GM18498 (cell line): Measurements from ENCODE around the gene NUMA1.

Source experiments
- ATAC-seq: cut with Tn5 transposase; IDR thresholded peaks from one replicate; pipeline ENCODE4 v1.9.1; 2021; ENCODE audit warnings: mild to moderate bottlenecking, moderate library complexity; ENCODE audit not compliant: unreplicated experiment

NUMA1 gene

DNA sequence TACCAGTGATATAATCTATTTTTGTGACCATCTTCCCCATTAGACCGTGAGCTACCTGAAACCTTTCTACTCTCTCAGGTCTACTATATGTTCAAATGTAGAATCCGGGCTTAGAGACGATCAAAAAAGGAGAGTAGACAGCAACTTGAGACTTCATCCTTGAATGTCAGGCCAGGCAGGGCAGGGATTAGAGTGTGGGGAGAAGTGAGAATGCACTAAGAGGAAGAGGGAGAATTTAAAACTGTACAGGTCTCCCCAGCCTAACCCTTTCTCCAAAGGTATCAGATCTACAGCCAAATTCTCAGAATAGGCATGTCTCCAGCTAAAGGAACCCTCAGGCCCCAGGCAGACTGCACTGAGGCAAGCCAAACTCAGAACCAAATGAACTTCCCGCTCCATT, 21.8 kb upstream of the NUMA1 start:
- no peak for ATAC-seq

DNA sequence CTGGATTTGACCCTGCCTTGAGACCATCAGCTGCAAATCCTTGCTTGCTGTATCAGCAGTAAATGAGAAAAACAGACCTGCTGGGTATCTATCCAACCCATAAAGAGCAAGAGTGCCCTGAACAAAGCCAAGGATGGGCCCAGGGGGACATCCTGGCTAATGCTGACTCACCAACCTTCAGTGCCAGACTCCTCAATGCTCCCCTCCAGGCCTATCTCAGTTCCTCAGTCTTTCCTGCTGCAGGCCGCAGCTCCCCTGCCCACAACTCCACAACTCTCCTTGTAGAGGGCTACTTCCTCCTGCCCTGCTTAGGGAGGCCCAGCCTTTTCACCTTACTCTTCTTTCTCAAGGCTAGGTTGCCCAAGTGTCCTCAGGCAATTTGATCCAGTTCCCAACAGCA, 20.1 kb upstream of the NUMA1 start:
- no peak for ATAC-seq

DNA sequence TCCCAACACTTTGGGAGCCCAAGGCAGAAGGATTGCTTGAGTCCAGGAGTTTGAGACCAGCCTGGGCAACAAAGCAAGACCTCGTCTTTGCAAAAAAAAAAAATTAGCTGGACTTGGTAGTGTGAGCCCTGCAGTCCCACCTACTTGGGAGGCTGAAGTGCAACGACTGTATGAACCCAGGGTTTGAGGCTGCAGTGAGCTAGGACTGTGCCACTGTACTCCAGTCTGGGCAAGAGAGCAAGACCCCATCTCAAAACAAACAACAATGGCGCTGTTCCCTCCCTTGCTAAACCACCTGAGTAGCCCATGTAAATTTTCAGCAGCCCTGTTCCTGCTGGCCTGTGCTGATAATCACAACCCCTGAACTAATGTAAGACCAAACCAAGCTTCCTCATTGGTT, 19.7 kb upstream of the NUMA1 start:
- ATAC-seq, result no peak

DNA sequence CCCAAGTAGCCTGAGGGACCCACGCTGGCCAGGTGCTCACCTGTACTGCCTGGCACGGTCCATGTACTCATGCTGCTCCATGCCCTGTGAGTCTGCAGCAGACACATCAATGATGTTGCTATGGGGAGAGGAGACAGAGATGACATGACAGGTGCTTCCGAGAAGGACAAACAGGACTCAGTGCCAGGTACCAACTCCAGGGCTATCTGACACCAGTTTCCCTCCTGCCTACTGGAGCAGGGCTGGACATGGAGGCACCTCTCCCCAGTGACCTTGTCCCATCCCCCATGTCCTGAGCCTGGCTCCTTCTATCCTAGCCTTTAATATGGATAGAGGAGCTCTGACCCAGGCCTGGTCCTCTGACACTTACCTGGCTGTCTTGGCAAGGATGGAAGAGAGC, 18.4 kb upstream of the NUMA1 start:
- ATAC-seq, result no peak

DNA sequence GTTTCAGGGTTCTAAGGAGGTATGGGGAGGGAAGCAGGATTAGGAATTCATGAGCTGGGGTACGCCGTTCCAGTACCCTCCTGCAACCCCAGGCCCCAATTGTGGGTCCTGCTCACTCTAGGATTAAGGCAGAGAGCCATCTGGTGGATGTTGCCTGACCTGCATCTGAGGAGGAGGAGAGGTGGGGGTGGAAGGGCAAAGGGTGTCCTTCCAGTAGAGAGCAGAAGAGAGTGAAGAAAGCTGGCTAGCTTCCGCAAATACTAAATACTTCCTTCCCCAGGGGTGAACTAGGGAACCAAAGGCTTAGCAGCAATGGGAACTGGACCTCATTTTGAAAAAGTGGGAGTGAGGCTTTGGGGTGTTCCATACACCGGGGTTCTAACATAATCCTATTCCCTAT, 10.9 kb upstream of the NUMA1 start:
- ATAC-seq, result no peak

DNA sequence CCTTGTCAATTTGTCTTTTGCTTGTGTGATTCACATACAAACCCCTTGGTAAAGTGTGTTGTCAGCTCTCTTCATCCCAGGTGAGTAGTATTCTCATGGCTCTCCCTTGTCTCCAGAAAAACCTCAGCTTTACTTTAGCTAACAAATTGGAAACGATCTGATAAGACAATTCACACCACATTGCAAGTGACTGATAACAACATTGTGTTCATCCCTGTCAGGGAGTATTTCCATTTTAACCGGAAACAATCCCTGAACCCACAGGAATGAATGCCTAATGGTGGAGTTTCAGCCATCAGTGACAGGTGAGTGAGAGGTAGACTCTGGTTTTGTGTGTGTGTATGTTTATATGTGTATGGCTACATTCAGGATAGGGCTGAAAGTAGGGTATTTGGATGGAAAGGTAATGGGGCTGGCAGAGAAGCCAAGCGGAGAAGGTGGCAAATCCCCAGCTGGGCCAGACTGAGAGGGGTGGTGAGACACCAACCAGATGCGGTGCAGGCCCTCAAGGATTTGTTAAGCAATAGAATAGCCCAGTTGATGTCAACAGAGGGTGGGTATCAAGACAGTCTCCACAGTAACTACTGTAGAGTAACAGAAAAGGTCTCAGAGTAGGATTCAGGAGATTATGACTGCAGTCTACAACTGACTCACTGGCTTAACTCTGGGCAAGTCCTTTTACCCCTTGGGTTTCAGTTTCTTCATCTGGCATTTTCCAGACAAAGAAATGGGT, 7.9 kb upstream of the NUMA1 start:
- ATAC-seq, result no peak

DNA sequence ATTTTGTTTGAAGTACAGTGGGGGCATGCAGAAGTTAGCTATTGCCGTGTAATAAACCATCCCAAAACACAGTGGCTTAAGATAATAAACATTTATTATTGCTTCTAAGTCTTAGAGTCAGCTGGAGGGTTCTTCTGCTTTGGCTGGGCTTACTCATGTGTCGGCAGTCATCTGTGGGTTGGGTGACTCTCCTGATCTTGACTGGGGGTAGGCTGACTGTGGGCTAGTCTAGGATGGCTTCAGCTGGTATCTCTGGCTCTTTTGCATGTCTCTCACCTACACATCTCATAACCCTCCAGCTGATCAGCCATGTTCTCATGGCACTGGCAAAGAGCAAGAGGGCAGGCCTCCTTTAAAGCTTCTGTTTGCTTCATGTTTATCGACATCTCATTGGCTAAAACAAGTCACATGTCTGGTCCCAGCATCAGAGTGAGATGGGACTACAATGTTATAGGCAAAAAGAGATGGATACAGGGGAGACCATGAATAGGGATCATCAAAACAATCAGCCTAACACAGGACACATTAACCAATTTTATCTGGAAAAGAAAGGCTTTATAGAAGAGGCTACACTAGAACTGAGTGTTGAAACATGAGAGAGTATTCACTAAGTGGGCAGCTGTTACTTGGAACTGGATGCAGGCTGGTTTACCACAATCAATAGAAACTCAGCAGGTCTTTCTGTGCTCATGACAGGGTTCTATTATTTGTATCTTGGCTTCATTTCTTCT, 5.4 kb upstream of the NUMA1 start:
- ATAC-seq, result no peak

DNA sequence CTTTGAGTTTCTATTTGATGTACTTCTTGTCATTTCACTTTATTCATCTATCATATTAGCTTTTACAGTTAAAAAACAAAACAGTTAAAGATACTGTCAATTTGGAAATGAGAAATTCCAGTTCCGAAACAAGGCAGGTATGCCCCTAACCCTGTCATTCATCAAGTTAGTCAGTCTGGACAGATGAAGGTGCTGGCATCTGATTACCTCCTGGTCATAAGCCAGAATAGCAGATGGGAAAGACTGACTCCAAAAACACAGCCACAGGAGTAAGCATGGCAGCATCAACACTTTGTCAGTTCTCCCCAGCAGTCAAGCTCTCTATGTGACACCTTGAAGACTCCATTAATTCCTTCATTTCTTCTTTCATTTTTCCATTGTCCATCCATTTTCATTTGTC, 4.6 kb upstream of the NUMA1 start:
- no peak for ATAC-seq

DNA sequence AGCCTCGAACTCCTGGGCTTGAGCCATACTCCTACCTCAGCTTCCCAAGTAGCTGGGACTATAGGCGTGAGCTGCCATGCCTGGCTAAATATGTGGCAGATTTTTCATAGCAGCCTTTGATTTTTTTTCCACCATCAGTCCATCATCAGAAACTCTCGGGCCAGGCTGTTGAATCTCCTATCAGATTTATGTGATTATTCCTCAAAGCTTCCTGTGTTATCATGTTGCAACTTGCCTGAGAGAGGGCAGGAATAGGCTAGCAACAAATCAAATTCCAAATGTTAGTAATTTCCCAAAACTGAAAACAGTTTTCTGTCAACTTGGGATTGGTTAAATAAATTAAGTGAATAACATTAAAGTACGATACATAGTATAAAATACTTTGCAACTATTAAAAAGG, 3.7 kb upstream of the NUMA1 start:
- ATAC-seq, result no peak

DNA sequence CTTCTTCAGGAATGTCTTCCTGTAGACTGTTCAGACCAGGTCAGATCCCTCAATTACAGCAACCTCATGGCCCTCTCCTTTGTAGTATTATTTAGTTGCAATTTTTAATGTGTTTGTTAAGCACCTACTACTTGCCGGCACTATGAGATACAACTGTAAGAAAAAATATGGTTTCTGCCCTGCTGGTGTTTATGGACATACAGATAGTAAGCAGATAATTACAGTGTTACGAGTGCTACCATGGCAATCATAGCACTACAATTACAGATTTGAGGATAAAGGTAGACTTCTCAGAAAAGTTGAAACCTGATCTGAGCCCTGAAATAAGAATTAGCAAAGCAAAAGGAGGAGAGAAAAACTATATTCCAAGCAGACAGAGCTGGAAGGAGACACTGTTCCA, 3.1 kb upstream of the NUMA1 start:
- ATAC-seq, result no peak

DNA sequence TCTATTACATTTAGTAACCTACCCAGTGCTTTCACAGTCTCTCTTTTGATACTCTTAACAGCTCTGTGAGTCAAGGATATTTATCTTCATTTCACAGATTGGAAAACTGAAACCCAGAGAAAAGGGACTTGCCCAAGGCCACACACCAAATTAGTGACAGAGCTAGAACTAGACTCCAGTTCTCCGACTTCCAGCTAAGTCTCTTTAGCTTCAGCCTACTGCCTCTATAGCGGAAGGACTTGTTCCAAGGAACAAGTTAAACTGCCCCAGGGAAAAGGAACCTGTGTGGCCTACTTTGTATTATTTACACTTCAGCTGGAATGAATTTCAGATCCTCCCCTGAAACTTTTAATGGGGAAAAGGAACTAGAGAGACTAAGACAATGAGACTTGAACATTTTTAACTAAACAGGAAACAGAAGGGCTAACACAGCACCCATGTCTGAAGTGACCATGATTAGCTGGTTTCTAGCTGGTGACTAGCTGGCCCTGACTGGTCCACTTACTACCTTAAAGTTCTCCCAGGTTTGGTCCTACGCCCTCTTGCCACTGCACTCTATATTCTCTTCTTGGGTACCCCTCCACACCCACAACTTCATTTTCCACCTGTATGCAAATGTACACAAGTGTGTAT, 1.6 kb upstream of the NUMA1 start:
- no peak for ATAC-seq

DNA sequence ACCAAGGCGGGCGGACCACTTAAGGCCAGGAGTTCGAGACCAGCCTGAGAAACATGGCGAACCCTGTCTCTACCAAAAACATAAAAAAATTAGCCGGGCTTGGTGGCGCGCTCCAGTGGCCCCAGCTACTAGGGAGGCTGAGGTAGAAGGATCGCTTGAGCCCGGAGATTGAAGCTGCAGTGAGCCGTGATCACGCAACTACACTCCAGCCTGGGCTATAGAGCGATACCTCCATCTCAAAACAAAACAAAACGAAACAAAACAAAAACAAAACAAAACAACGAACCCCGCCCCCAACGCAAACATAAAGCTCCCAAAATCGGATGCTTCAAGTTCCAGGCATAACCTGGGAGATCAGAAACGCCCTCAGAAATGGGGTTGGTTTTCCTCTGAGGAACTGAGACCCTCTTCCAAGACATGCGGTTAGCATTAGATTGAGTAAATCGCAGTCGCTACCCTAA, 872 bp upstream of the NUMA1 start:
- no peak for ATAC-seq

DNA sequence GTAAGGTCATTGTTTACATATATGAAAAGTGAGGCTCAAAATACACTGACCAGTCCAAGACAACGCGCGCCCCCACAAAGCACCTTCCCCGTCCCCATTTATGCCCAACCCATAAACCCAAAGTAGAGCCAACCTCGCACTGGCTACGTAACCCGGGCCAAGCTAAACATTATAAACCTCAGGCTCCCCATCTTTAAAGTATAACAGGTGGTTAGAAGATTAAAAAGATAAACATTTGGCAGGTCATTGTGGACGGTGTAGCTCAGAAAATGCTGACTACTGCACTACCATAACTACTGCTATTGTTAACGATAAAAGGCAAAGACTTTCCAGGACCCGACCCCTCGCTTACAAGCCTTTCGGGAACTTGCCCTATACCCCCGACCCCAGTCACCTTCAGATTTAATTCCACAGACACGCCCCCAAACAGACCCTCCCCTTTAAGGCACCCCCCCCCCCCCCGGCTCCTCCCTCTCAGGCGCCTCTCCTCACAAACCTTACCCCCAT, 470 bp downstream of the NUMA1 start:
- no peak for ATAC-seq

DNA sequence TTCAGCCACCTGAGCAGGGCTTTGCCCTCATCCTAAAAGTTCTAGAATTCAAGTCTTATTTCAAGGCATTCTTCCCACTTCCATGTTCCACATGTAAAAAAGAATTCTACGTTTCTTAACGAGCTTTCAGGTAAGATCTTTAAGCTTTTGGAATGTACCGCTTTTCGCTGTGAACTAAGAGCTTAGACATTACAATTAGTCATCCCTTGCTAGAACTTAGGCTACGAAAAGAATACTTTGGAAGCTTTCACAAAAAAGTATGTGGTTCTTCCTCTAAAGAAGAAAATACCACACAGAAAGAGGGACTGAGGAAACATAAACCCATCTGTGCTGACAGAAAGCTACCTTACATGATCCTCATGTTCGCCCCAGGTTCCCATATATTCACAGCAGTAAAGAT, 1.9 kb downstream of the NUMA1 start:
- no peak for ATAC-seq

DNA sequence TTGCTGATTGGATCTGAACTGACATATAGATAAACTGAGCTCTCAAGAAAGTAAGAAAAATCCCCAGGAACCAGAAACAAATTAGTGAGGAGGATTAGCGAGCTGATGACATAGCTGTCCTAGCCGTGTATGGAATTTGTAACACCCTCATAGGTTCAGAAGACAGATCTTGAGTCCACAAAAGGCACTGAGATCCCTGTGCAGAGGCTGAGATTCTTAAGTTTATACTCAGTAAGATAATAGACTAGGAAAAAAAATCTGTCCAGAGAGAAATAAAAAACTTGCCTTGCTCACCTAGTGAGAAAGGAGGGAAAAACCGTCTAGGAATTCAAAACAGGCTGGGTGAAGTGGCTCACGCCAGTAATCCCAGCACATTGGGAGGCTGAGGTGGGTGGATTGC, 4.6 kb downstream of the NUMA1 start:
- no peak for ATAC-seq

DNA sequence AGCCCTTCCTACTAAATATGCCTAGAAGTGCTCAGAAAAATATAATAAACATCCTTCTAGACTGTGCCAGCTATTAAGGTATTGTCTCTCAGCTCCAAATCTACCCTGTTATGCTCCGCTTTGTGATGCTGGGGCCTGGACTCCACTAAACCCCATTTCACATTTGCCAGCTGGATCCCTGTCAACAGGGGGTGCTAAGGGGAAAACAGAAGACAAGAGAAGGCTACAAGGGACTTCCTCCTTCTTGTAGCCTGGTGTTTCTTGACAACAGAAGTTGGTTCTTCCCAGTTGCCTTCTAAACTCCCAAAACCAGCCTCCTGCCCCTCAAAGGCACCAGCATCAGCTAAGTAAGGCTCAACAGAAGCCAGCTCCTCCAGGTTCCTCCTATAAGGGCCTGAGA, 5.2 kb downstream of the NUMA1 start:
- ATAC-seq, result no peak

DNA sequence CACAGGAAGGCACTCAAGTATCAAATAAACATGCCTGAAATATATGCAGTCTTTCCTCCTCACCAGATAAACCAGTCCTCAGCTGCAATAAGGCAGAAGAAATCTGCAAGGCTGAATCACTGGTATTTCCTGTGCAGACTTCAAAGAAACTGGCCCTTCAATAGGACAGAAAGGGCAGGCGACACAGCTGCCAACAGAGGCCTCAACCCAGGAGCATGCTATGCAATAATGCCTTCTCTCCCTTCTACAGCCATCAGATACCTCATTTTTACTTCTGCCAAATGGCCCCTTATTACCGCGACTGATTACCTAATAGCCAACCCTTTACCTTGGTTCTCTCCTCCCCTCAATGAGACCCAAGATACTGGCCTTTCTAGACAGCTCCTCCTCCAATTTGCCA, 8.0 kb downstream of the NUMA1 start:
- no peak for ATAC-seq

DNA sequence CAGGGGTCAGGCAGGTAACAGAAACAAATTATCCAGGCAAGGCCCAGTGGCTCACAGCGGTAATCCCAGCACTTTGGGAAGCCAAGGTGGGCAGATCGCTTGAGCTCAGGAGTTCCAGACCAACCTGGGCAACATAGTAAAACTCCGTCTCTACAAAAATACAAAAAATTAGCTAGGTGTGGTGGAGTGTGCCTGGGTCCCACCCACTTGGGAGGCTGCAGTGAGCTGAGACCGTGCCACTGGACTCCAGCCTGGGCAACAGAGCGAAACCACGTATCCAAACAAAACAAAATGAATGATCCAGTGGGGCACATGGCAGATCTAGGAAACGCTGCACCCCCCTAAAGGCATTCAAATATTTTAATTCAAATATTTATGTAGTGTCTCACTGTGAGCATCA, 9.9 kb downstream of the NUMA1 start:
- ATAC-seq, result no peak

DNA sequence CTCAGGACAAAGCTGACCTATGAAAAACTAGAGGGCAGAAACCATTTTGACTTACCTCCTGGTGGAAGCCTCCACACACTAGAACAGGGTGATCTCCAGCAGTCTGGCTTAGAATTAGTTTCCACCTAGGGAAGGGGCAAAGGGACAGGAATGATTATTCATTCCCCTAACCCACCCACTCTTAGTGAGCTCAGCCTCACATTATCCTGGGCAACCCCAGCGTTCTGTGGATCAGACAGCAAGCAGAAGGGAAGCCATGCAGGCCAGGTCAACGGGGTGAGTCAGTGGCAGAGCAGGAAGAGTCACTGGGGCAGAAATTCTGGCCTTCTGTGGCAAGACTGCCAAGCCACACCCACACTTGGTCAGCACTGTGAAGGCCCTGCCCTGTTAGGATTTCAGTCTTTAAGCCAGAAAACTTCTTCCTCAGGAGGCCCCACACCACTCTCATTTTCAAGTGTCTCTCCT, 10.5 kb downstream of the NUMA1 start:
- peak; percentile 67 for ATAC-seq

DNA sequence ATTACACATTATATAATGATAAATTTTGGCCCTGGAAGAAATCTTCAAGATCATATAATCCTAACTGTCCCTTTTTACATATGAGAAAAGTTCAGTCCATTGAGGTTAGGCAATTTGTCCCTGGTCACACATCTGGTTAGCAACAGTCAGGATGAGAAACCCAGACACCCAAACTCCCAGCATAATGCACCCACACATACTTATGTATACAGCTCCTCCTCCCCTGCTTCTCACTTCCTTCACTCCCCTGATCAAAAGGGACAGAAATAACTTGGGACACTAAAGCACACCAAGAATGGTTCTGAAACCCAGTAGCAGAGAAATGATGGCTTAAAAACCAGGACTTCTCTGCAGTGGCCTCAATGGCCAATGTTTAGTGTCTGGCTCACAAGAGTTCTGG, 11.1 kb downstream of the NUMA1 start:
- peak; percentile 33 for ATAC-seq

DNA sequence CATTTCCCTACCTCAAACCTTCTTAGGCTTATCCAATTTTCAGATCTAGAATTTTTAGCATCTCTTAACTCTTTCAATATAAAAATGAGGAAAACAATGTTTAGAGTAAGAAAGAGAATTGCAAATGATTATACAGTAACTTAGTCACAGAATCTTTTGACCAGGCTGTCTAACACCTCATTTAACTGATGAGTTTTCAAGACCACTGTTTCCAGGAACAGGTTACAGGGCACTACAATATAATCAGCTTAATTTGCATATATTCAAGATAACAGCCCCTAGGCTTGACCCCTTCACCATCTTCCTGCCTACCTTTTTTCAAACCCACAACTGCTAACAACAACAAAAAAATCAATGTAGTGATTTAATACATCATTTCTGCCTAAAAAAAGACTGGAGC, 12.7 kb downstream of the NUMA1 start:
- ATAC-seq, result no peak

DNA sequence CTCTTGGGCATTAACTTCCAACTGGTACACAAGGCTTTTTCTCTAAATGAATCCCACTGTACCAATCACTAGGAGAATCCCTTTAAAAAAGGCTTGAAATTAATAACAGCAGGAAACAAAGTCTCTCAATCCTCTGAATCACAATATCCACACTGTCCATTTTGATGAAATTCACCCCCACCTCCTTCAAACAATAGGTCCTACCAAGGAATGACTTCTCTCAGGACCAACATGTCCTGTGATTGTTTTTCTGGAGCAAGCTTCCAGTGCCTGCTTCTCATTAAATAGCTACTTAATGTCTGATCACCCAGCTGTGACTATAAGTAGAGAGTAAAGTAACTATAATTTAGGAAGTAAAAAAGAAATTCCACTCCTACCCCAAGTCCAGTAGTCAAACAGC, 13.1 kb downstream of the NUMA1 start:
- no peak for ATAC-seq
